Stimulated activated naive CD8-positive, alpha-beta T cell treated with anti-CD3 and anti-CD28 coated beads, Interleukin-15, Interleukin-2, amounts not matched to agents 100 U/mL and 50 U/mL, for 24 hours (primary cell): ENCODE results near the gene IL21R.
"Not testable (repeated sequence)": the region's sequence is repeated elsewhere in the genome, so short reads cannot be mapped to it uniquely, and the experiment has no call there.

Source experiments
- ATAC-seq: fragments of 150-1000 bp; cut with Tn5 transposase; one replicate; pipeline ENCODE4 v1.10.0; 2021
- DNase-seq: peaks from one replicate; pipeline ENCODE4 v3.0.0; 2021

Gene IL21R

GRCh38 chr16:27374804-27375425 is 27.1 kb upstream of the IL21R start:
- peak; percentile 52 for ATAC-seq
- peak; percentile 75 for DNase-seq

- DNase-seq, result no peak
- peak; percentile 17 for ATAC-seq
These were observed 24.1 kb upstream of the IL21R start for GRCh38 chr16:27377666-27378485.

GRCh38 chr16:27378871-27379481 is 23.0 kb upstream of the IL21R start:
- peak; percentile 25 for ATAC-seq
- DNase-seq, result peak; percentile 54

DNA sequence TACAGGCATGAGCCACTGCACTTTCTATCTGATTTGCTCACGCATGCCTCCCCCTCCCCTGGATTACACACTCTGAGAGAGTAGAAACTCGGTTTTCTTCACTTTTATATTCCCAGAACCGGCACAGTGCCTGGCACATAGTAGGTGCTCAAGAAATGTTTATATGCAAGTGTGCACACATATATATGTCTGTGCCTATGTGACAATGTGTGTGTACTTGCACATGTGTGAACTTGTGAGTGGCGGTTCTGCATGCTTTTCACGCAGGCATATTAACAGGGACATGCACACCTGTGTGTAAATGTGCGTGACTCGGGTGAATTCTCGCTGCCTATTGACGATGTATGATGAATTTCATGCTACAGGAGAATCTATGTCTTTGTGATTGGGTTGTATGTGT is 22.1 kb upstream of the IL21R start:
- ATAC-seq, result no peak
- no peak for DNase-seq

GRCh38 chr16:27381236-27381635 is 20.7 kb upstream of the IL21R start:
- ATAC-seq (no peak), DNase-seq (no peak)

- DNase-seq (no peak), ATAC-seq (no peak)
These were observed 19.8 kb upstream of the IL21R start for GRCh38 chr16:27381974-27382855.

DNA sequence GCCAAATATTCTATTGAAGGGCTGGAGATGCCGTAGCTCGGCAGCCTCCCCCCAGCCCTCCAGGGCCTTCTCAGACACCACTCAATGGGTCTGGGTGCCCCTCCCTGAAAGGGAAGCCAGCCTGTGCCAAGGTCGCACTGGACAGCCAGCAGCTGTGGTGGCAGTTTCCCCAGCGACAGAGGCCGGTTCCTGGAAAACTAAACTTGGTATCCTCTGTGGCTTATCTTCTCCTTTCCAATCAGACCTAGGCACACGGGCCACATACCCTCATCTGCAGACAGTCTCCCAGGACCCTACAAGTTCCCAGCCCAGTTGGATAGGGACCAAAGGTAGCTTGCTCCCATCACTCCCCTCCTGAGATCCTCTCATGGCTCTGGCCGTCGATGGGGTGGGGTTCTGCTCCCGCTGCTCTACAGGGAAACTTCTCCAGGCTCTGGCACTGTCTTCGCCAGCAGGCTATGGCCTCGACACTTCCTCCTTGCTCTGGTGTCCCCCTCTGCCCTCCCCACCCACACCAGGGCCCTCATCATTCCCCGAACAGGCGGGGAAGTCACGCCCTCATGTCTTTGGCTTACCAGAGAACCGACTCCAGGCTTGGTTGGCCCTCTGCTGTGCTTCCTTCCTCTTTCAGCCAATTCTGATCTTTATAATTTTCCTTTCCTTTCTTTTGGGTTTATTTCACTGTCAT is 18.3 kb upstream of the IL21R start:
- no peak for ATAC-seq
- DNase-seq, result no peak

- ATAC-seq, result no peak
- DNase-seq, result no peak
These were observed 17.5 kb upstream of the IL21R start for GRCh38 chr16:27384425-27384824.

DNA sequence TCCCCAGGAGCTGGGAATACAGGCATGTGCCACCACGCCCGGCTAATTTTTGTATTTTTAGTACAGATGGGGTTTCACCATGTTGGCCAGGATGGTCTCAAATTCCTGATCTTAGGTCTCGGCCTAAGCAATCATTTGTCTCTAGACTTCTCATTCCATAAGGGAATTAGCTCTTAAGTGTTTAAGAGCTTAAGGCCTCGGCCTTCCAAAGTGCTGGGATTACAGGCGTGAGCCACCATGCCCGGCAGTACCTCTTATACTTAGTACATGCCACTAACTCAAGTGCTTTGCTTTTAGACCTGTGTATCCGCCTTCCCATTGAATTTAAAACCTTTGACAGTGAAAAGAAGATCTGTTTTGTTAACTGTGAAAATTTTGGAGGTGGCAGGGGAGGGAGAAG is 16.6 kb upstream of the IL21R start:
- ATAC-seq (no peak), DNase-seq (no peak)

- no peak for ATAC-seq
- DNase-seq, result no peak
These were observed 15.3 kb upstream of the IL21R start for GRCh38 chr16:27386674-27387073.

DNA sequence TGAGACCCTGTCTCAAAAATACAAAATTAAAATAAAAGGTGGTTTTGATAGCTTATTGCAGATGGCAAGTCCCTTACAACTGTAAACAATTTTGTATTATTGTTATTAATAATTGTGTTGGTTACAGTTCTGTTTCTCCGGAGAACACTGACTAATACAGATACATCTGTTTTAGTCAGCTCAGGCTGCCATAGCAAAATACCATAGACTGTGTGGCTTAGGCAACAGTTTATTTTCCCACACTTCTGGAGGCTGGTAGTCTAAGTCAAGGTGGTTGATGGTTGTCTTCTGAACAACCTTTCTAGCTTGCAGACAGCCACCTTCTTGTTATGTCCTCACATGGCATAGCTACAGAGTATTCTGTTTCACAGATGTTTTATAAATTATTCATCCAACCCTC is 14.2 kb upstream of the IL21R start:
- peak; percentile 64 for ATAC-seq

GRCh38 chr16:27389272-27389961 is 12.6 kb upstream of the IL21R start:
- DNase-seq, result no peak
- no peak for ATAC-seq

More for the DNA sequence above, 14.2 kb upstream of the IL21R start:
- DNase-seq, result no peak

DNA sequence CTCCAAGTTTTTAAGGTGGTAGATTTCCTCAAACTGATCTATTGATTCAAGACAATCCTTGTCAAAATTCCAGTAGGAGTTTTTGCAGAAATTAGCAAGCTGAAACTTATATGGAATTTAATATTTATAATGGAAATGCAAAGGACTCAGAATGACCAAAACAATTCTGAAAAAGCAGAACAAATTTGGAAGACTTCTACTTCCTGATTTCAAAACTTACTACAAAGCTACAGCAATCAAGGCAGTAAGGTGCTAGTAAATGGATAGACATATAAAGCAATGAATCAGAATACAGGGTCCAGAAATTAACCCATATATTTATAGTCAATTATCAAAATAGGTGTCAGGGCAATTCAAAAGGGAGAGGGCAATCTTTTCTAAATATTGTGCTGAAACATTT is 11.8 kb upstream of the IL21R start:
- ATAC-seq (no peak), DNase-seq (no peak)

GRCh38 chr16:27392671-27393070 is 9.3 kb upstream of the IL21R start:
- DNase-seq (no peak), ATAC-seq (no peak)

- DNase-seq (no peak), ATAC-seq (no peak)
These were observed 7.5 kb upstream of the IL21R start for GRCh38 chr16:27394516-27394915.

- not testable (repeated sequence) for DNase-seq, ATAC-seq
These were observed 3.6 kb upstream of the IL21R start for GRCh38 chr16:27398341-27398893.

- no peak for DNase-seq
- ATAC-seq, result no peak
These were observed 2.8 kb upstream of the IL21R start for GRCh38 chr16:27398894-27399853.

GRCh38 chr16:27399969-27400368 is 2.0 kb upstream of the IL21R start:
- DNase-seq, result no peak
- no peak for ATAC-seq

GRCh38 chr16:27400751-27401620 is 988 bp upstream of the IL21R start:
- DNase-seq, result no peak
- no peak for ATAC-seq
